GM12892 (cell line): Measurements from ENCODE around the gene SCARB1.

ENCODE experiments used
- DNase-seq: peaks from one replicate; pipeline ENCODE4 v3.0.0; 2011; ENCODE audit not compliant: insufficient read length
- FAIRE-seq: peaks from 2 replicates; lab custom pipeline; 2011; peaks lifted over from hg19 to GRCh38; lab: Jason Lieb, UNC
- POLR2A ChIP-seq: IDR thresholded peaks from 2 replicates; pipeline ENCODE4 v1.6.1; 2011; ENCODE audit warnings: low read depth, low read length, control low read depth
- POLR2AphosphoS5 ChIP-seq: IDR thresholded peaks from 2 replicates; pipeline ENCODE4 v1.6.1; 2011; ENCODE audit warnings: low read depth, low read length, control low read depth
- TAF1 ChIP-seq: IDR thresholded peaks from 2 replicates; pipeline ENCODE4 v1.6.1; 2011; ENCODE audit warnings: low read depth, mild to moderate bottlenecking, control low read depth, low read length, borderline replicate concordance

SCARB1 gene

GRCh38 chr12:124811633-124812032 lies 52.0 kb downstream of the SCARB1 start:
- no peak for TF ChIP-seq TAF1
- no peak for TF ChIP-seq POLR2A
- TF ChIP-seq POLR2AphosphoS5, result no peak
- FAIRE-seq, result no peak

GRCh38 chr12:124809878-124810277 lies 53.8 kb downstream of the SCARB1 start:
- DNase-seq, result no peak
- TF ChIP-seq TAF1 (no peak), POLR2A (no peak), POLR2AphosphoS5 (no peak)
- FAIRE-seq, result no peak

More at GRCh38 chr12:124811633-124812032, 52.0 kb downstream of the SCARB1 start:
- DNase-seq, result no peak

GRCh38 chr12:124809391-124809790 lies 54.3 kb downstream of the SCARB1 start:
- DNase-seq (no peak), FAIRE-seq (no peak)
- TF ChIP-seq POLR2AphosphoS5, result no peak
- no peak for TF ChIP-seq POLR2A
- TF ChIP-seq TAF1, result no peak

GRCh38 chr12:124808272-124808671 lies 55.4 kb downstream of the SCARB1 start:
- FAIRE-seq (no peak), DNase-seq (no peak)
- TF ChIP-seq POLR2A (no peak), TAF1 (no peak), POLR2AphosphoS5 (no peak)

GRCh38 chr12:124805876-124806668 lies 57.6 kb downstream of the SCARB1 start:
- TF ChIP-seq TAF1, result no peak
- no peak for TF ChIP-seq POLR2A
- no peak for TF ChIP-seq POLR2AphosphoS5
- FAIRE-seq, result no peak
- DNase-seq, result no peak

GRCh38 chr12:124805050-124805449 lies 58.6 kb downstream of the SCARB1 start:
- FAIRE-seq (no peak), DNase-seq (no peak)
- TF ChIP-seq POLR2A (no peak), TAF1 (no peak), POLR2AphosphoS5 (no peak)

- TF ChIP-seq POLR2A (no peak), TAF1 (no peak), POLR2AphosphoS5 (no peak)
- FAIRE-seq, result no peak
- DNase-seq, result no peak
Observed at GRCh38 chr12:124804011-124804621, 59.5 kb downstream of the SCARB1 start.

GRCh38 chr12:124802361-124802760 lies 61.3 kb downstream of the SCARB1 start:
- DNase-seq, result no peak
- FAIRE-seq, result no peak
- TF ChIP-seq POLR2A (no peak), TAF1 (no peak), POLR2AphosphoS5 (no peak)

- FAIRE-seq (no peak), DNase-seq (no peak)
- TF ChIP-seq POLR2AphosphoS5 (no peak), TAF1 (no peak), POLR2A (no peak)
Observed at GRCh38 chr12:124800506-124800905, 63.2 kb downstream of the SCARB1 start.

GRCh38 chr12:124797321-124797720 lies 66.3 kb downstream of the SCARB1 start:
- TF ChIP-seq TAF1 (no peak), POLR2AphosphoS5 (no peak), POLR2A (no peak)
- DNase-seq (no peak), FAIRE-seq (no peak)

- DNase-seq, result no peak
- no peak for FAIRE-seq
- TF ChIP-seq POLR2AphosphoS5, result no peak
- TF ChIP-seq POLR2A, result no peak
- no peak for TF ChIP-seq TAF1
Observed at GRCh38 chr12:124796303-124796960, 67.2 kb downstream of the SCARB1 start.
